AG09319 (cell line): ENCODE data around the gene SVOPL.

Experiments used
- DNase-seq: peaks from one replicate; pipeline ENCODE4 v3.0.0-alpha.2; 2010; ENCODE audit warnings: low read depth; ENCODE audit errors: extremely low read depth
- CTCF ChIP-seq: IDR thresholded peaks from 2 replicates; pipeline ENCODE4 v1.5.1; 2011; ENCODE audit warnings: low read depth, mild to moderate bottlenecking, inconsistent platforms, low read length, moderate library complexity

Gene SVOPL

GRCh38 chr7:138726288-138726687, 25.1 kb upstream of the SVOPL start:
- DNase-seq, result no peak
- TF ChIP-seq CTCF, result no peak

GRCh38 chr7:138720286-138720685, 19.1 kb upstream of the SVOPL start:
- TF ChIP-seq CTCF, result no peak
- no peak for DNase-seq

GRCh38 chr7:138716889-138717288, 15.7 kb upstream of the SVOPL start:
- no peak for DNase-seq
- TF ChIP-seq CTCF, result no peak

- no peak for DNase-seq
- no peak for TF ChIP-seq CTCF
These were observed 12.0 kb upstream of the SVOPL start for GRCh38 chr7:138713191-138713590.

- DNase-seq, result no peak
- TF ChIP-seq CTCF, result no peak
These were observed 11.5 kb upstream of the SVOPL start for GRCh38 chr7:138712652-138713051.

- no peak for TF ChIP-seq CTCF
- no peak for DNase-seq
These were observed 9.6 kb upstream of the SVOPL start for GRCh38 chr7:138710536-138711385.

GRCh38 chr7:138705167-138705566, 4.0 kb upstream of the SVOPL start:
- no peak for DNase-seq
- TF ChIP-seq CTCF, result no peak
